OCI-LY7 (cell line): ENCODE results near the gene SPACDR. TPM values are rescaled to one million over a fixed set of nuclear protein-coding genes. Genes with fewer than 3 reads are reported as not detected.

Experiments used
- BruUV-seq: library from RNA; stranded (reverse); fragments of 400-500 nt; replicated peaks from 2 replicates; lab custom pipeline; 2021; lab: Mats Ljungman, UMichigan
- CTCF ChIA-PET: fragments of 300-600 bp; sonication (Branson Sonifier 250); formaldehyde crosslinking; loops from one replicate; lab custom pipeline; 2022; ENCODE audit warnings: antibody characterized with exemption; ENCODE audit not compliant: unreplicated experiment; lab: Charles Lee
- POLR2A ChIA-PET: fragments of 300-600 bp; sonication (Branson Sonifier 250); formaldehyde crosslinking; loops from one replicate; lab custom pipeline; 2022; ENCODE audit warnings: antibody characterized with exemption; lab: Charles Lee
- DNase-seq: peaks from one replicate; pipeline ENCODE4 v3.0.0-alpha.2; 2015; ENCODE audit warnings: low spot score
- H2AFZ ChIP-seq: fragments of 200-600 bp; sonication (generic), shearing (Covaris generic); 2 replicates; pipeline ENCODE4 v1.6.1; 2014; ENCODE audit warnings: mild to moderate bottlenecking, antibody characterized with exemption, low read length, moderate library complexity
- H3K27ac ChIP-seq: fragments of 200-600 bp; sonication (generic); 2 replicates; pipeline ENCODE4 v1.5.1; 2014; ENCODE audit warnings: mixed run types, low read depth, mild to moderate bottlenecking, moderate library complexity, low read length, inconsistent platforms; ENCODE audit not compliant: poor library complexity, severe bottlenecking
- H3K36me3 ChIP-seq: fragments of 200-600 bp; sonication (generic); 2 replicates; pipeline ENCODE4 v1.6.1; 2014; ENCODE audit warnings: mild to moderate bottlenecking, antibody characterized with exemption, low read length, moderate library complexity, mixed read lengths; ENCODE audit not compliant: insufficient read depth
- H3K4me1 ChIP-seq: fragments of 200-600 bp; sonication (generic); 2 replicates; pipeline ENCODE4 v1.5.1; 2014; ENCODE audit warnings: mild to moderate bottlenecking, low read length; ENCODE audit not compliant: insufficient read depth, poor library complexity, severe bottlenecking
- H3K4me2 ChIP-seq: fragments of 200-600 bp; sonication (generic); 2 replicates; pipeline ENCODE4 v1.6.1; 2014; ENCODE audit warnings: mild to moderate bottlenecking, low read length
- H3K4me3 ChIP-seq: fragments of 200-600 bp; sonication (generic); 2 replicates; pipeline ENCODE4 v1.5.1; 2014; ENCODE audit warnings: mild to moderate bottlenecking, low read depth, low read length; ENCODE audit not compliant: poor library complexity, severe bottlenecking
- H3K79me2 ChIP-seq: fragments of 200-600 bp; sonication (generic); 2 replicates; pipeline ENCODE4 v1.6.1; 2016; ENCODE audit warnings: low read depth, mild to moderate bottlenecking, low read length, moderate library complexity, mixed read lengths; ENCODE audit not compliant: insufficient read depth
- H3K9me2 ChIP-seq: fragments of 200-600 bp; sonication (generic); 2 replicates; pipeline ENCODE4 v1.6.1; 2016; ENCODE audit warnings: mild to moderate bottlenecking, low read length, mixed read lengths; ENCODE audit not compliant: insufficient read depth
- H3K9me3 ChIP-seq: fragments of 200-600 bp; sonication (generic); 2 replicates; pipeline ENCODE4 v1.6.1; 2014; ENCODE audit warnings: mild to moderate bottlenecking, mixed run types, low read length, mixed read lengths
- H4K20me1 ChIP-seq: fragments of 200-600 bp; sonication (generic); 2 replicates; pipeline ENCODE4 v1.6.1; 2014; ENCODE audit warnings: mild to moderate bottlenecking, antibody characterized with exemption, low read length, moderate library complexity, mixed read lengths; ENCODE audit not compliant: insufficient read depth
- EZH2phosphoT487 ChIP-seq: fragments of 200-600 bp; sonication (generic); IDR thresholded peaks from 2 replicates; pipeline ENCODE4 v1.6.1; 2018; ENCODE audit warnings: low read depth, borderline replicate concordance, mild to moderate bottlenecking, mixed run types, antibody characterized with exemption, low read length, moderate library complexity, mixed read lengths
- intact Hi-C: fragments of 100-400 bp; cut with micrococcal nuclease; formaldehyde crosslinking; loops from one replicate; pipeline ENCODE4 v1.10.0; 2022; ENCODE audit not compliant: unreplicated experiment
- total RNA-seq, 2 experiments: library from RNA; depleted of rRNA in 1 of 2; stranded (reverse); fragments of >200 nt in 1 of 2; shearing (Covaris generic) in 1 of 2; gene quantifications; 2 replicates each; pipeline ENCODE4 v1.2.3, GENCODE V29; 2014 to 2022
- TF ChIP-seq, protein P1 (sequence below): fragments of 200-600 bp; sonication (generic); conservative IDR thresholded peaks from 2 replicates; pipeline ENCODE4 v1.5.1; 2014; ENCODE audit warnings: mild to moderate bottlenecking, antibody characterized with exemption, low read length, moderate library complexity, mixed read lengths

SPACDR gene
- total RNA-seq, 2 experiments from 2014 or later, result 1.6 to 2.4 TPM

DNA sequence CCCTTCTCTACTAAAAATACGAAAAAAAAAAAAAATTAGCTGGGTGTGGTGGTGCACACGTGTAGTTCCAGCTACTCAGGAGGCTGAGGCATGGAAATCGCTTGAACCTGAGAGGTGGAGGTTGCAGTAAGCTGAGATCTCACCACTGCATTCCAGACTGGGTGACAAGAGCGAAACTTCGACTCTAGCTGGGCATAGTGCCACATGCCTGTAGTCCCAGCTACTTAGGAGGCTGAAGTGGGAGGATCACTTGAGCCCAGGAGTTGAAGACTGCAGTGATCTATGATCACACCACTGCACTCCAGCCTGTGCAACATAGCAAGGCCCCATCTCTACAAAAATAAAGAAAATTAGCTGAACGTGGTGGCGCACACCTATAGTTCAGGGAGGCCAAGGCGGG is 1.2 kb upstream of the SPACDR start:
- POLR2A ChIA-PET, result interaction anchor here (1.1 kb wide), 1 partner anchor 14 kb away, joined by 4 read pairs; no protein-coding TSS in a partner anchor

DNA sequence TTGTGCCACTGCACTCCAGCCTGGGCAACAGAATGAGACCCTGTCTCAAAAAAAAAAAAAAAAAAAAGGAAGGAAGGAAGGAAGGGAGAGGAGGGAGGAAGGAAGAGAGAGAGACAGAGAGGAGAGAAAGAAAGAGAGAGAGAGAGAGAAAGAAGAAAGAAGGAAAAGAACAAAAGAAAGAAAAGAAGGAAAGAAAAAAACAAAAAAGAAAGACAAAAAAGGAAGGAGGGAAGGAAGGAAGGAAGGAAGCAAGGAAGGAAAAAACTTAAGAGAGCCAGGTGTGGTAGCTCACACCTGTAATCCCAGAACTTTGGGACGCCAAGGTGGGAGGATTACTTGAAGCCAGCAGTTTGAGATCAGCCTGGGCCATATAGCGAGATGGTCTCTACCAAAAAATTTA is 731 bp upstream of the SPACDR start:
- Histone ChIP-seq H3K9me3 (no peaks in the 10 kb centered on the region), H3K36me3 (peaks cover 26% of the 10 kb centered on the region), H3K79me2 (no peaks in the 10 kb centered on the region), H2AFZ (no peak overlapping the region), H3K4me1 (peaks cover 5% of the 10 kb centered on the region), H3K27ac (no peak overlapping the region), H3K4me3 (no peak overlapping the region), H4K20me1 (no peaks in the 10 kb centered on the region), H3K9me2 (no peaks in the 10 kb centered on the region), H3K4me2 (no peak overlapping the region)
- no TSS peak for BruUV-seq
- intact Hi-C loops, result no loop called here
- TF ChIP-seq EZH2phosphoT487, result no peak
- TF ChIP-seq, protein P1, sequence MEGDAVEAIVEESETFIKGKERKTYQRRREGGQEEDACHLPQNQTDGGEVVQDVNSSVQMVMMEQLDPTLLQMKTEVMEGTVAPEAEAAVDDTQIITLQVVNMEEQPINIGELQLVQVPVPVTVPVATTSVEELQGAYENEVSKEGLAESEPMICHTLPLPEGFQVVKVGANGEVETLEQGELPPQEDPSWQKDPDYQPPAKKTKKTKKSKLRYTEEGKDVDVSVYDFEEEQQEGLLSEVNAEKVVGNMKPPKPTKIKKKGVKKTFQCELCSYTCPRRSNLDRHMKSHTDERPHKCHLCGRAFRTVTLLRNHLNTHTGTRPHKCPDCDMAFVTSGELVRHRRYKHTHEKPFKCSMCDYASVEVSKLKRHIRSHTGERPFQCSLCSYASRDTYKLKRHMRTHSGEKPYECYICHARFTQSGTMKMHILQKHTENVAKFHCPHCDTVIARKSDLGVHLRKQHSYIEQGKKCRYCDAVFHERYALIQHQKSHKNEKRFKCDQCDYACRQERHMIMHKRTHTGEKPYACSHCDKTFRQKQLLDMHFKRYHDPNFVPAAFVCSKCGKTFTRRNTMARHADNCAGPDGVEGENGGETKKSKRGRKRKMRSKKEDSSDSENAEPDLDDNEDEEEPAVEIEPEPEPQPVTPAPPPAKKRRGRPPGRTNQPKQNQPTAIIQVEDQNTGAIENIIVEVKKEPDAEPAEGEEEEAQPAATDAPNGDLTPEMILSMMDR, result no peak
- CTCF ChIA-PET, result no interaction called here
- POLR2A ChIA-PET, result interaction anchor here (0.6 to 1.1 kb wide), 3 partner anchors 15 to 110 kb away, joined by 3 to 4 read pairs (median 3); no protein-coding TSS in a partner anchor
- DNase-seq, result no peak

More for the DNA sequence above, 1.2 kb upstream of the SPACDR start:
- H3K9me3 ChIP-seq, result no peaks in the 10 kb centered on the region
- intact Hi-C loops, result no loop called here
- TF ChIP-seq, protein P1, result no peak
- no peak for TF ChIP-seq EZH2phosphoT487
- no peaks in the 10 kb centered on the region for H3K79me2 ChIP-seq
- H4K20me1 ChIP-seq, result no peaks in the 10 kb centered on the region
- no peak overlapping the region for H3K4me2 ChIP-seq
- no peak overlapping the region for H3K4me3 ChIP-seq
- no TSS peak for BruUV-seq
- DNase-seq, result no peak
- no peaks in the 10 kb centered on the region for H3K9me2 ChIP-seq
- peaks cover 5% of the 10 kb centered on the region for H3K4me1 ChIP-seq
- CTCF ChIA-PET, result interaction anchor here (1.0 kb wide), 1 partner anchor 121 kb away, joined by 4 read pairs; the partner anchor contains the start of genes FBXO24 and LRCH4
- no peak overlapping the region for H2AFZ ChIP-seq
- H3K27ac ChIP-seq, result no peak overlapping the region
- H3K36me3 ChIP-seq, result peaks cover 23% of the 10 kb centered on the region

DNA sequence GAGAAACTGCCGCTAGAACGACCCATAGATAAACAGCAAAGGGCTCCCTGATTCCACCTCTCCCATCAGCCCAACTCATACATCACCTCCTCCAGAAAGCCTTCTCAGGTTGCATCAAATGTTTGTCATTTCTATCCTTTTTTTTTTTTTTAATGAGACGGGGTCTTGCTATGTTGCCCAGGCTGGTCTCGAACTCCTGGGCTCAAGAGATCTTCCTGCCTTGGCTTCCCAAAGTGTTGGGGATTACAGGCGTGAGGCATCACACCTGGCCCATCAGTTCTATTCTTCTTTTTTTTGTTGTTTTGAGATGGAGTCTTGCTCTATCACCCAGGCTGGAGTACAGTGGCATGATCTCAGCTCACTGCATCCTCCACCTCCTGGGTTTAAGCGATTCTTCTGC is 7.0 kb downstream of the SPACDR start:
- Histone ChIP-seq H3K4me2 (no peak overlapping the region), H3K27ac (no peak overlapping the region), H3K9me2 (no peaks in the 10 kb centered on the region), H3K4me3 (no peak overlapping the region), H3K4me1 (no peaks in the 10 kb centered on the region), H3K36me3 (peaks cover 8% of the 10 kb centered on the region), H4K20me1 (no peaks in the 10 kb centered on the region), H3K79me2 (no peaks in the 10 kb centered on the region), H2AFZ (no peak overlapping the region), H3K9me3 (no peaks in the 10 kb centered on the region)
- no peak for DNase-seq
- no TSS peak for BruUV-seq
- intact Hi-C loops, result no loop called here
- ChIA-PET POLR2A (no interaction called here), CTCF (no interaction called here)
- TF ChIP-seq, protein P1, result no peak
- no peak for TF ChIP-seq EZH2phosphoT487
